GM21515 (cell line): ENCODE data around the gene TMEM132D.

Experiments
- ATAC-seq: cut with Tn5 transposase; IDR thresholded peaks from one replicate; pipeline ENCODE4 v1.9.1; 2021; ENCODE audit not compliant: unreplicated experiment

TMEM132D gene

DNA sequence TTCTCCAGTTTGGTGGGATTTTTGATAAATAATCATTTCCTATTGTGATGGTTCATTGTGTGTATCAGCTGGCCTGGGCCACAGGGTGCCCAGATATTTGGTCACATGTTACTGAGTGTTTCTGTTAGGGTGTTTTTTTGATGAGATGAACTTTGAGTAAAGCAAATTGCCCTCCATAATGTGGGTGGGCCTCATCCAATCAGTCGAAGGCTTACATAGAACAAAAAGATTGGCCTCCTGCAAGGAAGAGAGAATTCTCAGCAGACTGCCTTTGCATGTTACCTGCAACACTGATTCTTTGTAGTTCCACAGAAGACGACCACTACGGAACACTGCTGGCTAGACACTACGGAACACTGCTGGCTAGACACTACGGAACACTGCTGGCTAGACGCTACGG, 609.0 kb downstream of the TMEM132D start:
- ATAC-seq: no peak

DNA sequence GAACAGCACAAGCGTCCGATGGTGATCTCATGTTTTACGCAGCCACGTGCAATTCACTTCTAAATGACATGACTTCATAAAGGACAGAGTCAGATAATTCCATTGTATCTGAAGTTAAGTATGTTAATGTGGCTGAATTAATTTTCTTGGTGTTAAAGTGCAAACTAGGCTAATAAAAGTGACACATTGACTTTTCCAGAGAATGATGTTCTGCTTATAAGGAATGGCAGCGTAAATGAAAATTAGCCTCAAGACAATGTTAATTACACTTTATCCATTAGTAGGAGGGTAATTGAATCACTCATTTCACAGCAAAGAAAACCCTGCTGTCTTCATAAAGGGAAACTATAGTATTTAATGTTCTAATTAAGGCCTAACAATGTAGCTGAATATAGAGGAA, 624.1 kb downstream of the TMEM132D start:
- no peak for ATAC-seq

DNA sequence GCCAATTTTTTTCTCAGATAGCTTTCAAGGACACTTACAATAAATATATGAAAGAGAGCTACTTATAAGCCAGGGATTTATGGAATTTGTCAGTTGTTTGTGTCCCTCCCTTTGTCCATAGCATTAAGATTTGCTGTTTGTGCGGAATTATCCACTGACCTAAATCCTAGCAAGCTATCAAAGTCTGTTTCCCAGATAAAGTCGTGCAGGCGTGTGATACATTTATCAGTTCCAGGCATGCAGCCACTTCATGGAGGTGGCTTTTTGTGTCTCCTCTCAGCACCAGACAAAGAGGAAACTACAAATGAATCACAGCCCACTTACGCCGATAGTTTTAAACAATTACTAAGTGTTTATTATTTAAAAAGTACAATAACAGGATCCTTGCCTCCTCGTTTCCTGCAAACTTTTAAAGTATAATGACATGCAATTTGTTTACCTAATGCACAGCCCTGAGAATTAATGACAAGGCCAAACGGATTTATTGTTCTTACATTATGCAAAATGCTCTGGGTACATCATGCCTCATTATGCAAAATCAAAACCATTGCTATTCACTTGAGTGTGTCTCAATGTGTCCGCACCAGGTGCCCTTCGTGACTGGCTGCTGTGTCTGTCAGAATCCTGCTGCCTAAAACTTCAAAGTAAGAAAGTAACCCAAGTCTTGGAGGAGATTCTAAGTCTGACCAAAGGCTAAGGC, 627.3 kb downstream of the TMEM132D start:
- ATAC-seq: no peak

DNA sequence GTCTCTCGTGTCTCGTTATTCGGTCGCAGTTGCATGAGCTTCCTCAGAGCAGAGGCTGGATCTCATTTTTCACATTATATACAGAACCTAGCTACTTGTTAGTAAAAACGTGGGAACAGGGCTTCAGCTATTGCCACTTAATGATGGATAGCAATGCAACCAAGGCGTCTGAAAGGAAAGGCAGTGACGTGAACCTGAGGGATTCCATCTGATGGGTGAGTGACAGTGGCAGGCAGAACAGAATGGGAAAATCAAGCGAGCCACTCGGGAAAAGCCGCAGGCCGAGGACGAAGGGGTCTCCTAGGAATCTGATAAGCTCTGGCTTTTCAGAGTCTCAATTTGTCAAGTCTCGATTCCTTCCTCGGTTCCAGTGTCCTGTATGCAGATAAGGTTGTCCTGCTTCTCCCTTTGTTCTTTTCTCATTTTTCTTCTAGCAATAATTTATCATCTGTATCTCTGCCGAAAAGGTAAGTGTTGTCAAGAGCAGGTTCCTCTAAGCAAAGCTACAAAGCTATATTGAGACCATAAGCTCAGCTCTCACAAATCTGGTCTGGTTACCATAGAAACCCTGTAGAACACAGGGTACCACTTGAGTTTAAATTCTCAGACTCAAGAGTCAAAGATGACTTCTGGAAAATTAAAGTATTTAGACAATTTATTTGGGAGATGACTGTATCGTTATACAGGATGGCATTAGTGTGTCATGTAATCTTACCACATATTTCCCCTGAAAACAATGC, 633.9 kb downstream of the TMEM132D start:
- ATAC-seq: no peak

DNA sequence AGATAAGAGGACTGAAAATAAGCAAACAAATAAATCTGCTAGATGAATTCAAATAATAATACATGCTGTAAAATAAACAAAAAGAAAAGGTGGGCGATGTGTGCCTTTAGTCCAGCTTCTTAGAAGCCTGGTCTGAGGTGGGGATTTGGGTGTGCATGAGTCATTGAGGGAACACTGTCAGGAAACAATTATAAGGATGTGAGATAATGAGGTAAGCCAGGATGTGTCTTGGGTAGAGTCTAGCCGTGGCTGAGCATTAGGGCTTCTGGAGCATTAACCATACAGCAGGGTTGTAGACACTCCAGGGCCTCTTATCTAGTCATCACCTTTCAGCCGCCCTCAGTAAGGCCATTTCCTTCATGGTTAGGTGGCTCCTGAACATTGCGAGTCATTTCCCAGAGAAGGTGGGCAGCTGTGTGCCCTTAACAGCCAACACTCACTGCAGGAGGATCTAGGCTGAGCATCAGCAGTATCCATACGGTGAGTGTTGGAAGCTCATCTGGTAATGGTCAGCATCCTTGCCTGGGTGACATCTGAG, 645.0 kb downstream of the TMEM132D start:
- no peak for ATAC-seq

DNA sequence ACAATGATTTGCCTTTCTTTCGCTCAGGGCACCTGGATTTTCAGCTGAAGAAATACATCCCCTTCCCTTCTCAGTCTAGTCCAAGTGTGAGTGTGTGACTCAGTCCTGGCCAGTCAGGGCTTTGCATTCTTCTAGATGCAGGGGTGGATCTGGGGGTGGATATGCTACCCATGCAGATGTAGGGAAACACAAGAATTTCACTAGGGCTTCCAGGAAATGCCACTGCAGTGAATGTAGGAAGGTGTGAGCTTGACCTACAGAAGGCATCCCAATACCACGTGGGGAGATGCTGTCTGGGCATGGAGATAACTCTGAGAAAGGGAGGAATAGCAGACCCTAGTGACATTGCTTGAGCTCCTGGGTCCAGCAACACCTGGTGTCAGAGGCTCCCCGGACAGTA, 646.3 kb downstream of the TMEM132D start:
- ATAC-seq: no peak

DNA sequence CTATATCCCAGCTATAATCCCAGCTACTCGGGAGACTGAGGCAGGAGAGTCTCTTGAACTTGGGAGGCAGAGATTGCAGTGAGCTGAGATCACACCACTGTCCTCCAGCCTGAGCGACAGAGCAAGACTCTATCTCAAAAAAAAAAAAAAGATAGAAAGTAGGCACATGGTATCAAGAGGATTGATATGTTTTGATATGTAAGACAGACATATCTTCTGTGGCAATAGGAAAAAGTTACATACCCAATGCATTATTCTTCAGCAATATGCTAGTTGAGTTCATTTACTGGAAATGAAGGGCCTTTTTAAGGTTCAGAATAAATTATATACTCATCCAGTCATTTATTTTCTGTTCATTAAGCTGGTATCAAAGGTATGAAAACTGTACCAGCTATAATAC, 657.2 kb downstream of the TMEM132D start:
- ATAC-seq: no peak

DNA sequence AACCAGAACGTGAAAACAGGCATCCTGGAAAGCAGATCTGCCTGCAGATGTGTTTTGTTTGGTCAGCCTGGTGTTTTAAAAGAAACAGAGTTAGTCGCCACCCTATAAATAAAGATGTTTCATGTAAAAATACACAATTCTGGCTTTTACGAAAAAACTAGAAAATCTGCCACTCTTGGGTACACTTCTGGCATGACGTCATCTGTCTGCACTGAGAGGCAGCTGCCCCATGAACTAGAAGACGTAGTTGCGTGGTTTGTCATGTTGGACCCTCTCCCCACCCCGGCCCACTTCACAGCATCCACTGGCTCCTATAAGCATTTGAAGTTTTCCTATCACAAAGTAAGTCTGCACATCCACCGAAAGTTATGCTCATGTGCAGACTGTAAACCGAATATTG, 658.1 kb downstream of the TMEM132D start:
- ATAC-seq: no peak

DNA sequence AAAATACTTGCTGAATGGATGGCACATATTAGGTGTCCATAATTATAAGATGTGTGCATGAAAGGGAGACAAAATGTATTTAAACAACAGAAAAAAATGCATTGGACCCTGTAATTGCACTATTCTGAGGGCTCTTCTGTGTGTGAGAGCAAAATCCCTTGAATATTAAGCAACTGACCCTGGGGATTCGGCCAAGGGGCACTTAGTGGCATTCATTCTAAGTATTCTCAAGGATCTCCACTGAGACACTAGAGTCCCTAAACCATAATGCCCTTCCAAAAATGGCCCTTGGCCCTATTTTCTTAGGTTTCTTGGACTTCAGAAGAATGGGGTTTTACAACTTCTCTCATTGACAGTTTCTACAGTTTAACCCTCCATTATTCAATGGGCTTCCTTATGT, 662.0 kb downstream of the TMEM132D start:
- ATAC-seq: no peak

DNA sequence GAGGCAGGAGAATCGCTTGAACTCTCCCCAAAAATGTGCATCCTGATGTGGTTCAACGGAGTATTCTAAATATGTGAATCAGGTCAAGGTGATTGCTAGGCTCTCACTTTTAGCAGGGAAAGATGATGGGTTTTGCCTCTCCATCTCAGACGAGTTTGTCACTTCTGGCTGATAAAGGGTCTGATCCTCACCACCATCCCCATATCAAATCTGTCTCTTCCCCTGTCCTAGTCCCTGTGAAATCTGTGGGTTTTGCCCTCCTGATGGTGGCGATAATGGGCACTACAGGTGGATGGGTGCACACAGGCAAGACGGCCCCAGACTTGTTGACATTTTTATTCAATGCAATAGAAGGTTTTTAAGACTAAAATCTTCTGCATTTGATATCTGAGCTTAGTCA, 665.9 kb downstream of the TMEM132D start:
- no peak for ATAC-seq

DNA sequence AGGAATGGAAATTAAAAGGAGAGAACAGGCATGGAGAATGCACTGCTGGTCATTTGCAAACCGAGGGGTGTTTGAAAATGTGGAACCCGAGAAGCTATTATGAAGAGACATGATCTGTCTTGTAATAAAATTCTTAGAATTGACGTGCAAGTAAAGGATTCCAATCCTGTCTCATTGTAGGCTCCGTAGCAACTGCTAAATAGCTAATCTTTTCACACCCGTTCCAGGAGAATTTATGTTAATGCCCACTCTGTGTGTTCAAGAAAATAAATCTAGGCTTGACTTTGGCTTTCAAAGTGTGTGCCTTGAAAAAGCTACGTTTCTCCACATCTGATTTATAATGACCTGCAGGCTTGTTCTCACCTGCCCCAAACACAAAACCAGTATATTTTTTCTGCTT, 669.6 kb downstream of the TMEM132D start:
- no peak for ATAC-seq

DNA sequence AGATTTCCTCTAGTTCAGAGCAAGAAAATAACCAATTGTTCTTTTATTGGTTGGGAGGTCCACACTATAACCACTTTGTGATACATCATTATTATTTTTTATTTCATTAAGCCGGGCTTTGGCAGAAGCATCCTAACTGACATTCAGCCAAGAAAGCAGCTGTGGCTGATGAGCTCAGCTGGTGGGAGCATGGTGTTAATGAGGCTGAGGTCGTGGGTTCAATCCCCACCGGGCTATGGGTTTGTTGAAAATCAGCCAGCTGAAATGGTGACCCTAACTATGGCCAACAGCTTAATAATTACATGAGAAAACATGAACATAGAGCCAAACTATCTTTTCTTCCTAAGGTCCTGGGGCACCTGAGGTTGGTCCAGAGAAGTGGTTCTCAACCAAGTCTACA, 672.3 kb downstream of the TMEM132D start:
- no peak for ATAC-seq

DNA sequence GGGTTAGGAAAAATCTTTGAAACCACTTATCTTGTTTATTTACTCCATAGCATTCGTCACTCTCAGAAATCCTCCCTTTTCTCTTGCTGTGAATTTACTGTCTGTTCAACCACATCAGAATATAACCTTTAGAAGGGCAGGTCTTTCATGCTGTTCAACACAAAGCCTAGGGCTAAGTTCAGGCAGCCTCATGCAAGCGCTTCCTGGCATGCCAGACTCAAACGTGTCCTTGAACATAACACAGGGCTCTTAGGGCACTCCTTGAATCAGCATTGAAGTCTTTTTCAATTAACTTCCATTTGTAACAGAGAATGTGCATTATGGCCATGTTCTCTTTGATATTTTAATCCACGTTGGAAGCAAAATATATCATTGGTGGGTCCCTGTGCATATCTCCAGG, 672.8 kb downstream of the TMEM132D start:
- ATAC-seq: no peak

DNA sequence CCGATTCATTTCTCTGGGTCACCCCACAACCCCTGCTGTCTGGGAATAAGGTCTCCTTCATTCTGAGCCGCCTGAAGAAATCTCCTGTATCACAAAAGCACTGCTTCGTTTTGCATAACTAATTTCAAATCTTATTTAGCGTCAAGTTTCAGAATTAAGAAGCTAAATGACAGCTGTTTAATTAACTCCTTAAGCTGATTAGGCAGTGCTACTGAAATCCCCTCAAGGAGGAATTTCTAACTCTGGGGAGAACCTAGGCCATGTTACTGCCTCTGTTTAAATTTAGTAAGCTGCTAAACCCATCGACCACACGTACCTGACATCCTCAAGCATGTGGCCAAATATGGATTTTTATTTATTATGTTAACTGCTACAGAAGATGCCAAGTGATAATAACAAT, 677.0 kb downstream of the TMEM132D start:
- ATAC-seq: no peak

DNA sequence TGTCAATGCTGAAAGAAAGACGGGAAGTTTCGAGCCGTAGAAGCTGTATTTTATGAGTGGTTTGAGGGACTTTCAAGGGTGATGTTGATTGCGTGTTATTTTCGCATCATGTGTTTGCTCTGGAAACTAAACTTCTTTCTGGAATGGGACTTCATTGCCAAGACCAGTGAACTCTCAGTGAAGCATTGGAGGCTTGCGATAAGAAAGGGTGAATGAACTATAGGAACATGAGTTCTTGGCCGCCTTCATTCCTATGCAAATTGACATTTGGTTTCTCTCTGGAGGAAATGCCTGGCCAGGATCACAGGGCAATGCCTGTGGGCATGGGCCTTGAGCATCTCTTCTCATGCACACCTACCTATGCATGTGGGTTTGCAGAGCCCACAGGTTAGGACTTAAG, 677.8 kb downstream of the TMEM132D start:
- ATAC-seq: no peak

DNA sequence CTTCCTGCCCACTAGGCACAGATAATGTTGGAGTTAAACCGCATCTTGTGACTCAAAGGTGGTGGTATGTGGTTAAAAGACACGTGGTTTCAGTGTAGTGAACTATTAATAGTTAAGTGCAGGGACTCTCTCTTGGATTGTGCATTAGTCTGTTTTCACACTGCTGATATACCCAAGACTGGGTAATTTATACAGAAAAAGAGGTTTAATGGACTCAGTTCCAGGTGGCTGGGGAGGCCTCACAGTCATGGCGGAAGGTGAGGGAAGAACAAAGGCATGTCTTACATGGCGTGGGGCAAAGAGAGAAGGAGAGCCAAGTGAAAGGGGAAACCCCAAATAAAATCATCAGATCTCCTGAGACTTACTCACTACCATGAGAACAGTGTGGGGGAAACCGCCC, 688.3 kb downstream of the TMEM132D start:
- ATAC-seq: no peak

DNA sequence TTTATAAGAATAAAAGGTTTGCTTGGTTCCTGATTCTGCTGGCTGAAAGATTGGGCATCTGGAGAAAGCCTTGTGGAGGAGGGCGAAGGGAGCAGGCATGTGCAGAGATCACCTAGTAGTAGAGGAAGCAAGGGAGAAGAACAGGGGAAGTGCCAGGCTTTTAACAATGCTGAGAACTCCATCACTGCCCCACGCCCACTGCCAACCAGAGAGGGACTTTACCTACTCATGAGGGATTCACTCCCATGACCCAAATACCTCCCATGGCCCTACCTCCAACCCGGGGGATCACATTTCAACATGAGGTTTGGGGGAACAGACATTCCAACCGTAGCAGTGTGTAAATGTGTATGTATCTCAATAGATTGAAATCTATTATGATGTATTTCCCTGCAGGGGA, 690.3 kb downstream of the TMEM132D start:
- ATAC-seq: no peak

DNA sequence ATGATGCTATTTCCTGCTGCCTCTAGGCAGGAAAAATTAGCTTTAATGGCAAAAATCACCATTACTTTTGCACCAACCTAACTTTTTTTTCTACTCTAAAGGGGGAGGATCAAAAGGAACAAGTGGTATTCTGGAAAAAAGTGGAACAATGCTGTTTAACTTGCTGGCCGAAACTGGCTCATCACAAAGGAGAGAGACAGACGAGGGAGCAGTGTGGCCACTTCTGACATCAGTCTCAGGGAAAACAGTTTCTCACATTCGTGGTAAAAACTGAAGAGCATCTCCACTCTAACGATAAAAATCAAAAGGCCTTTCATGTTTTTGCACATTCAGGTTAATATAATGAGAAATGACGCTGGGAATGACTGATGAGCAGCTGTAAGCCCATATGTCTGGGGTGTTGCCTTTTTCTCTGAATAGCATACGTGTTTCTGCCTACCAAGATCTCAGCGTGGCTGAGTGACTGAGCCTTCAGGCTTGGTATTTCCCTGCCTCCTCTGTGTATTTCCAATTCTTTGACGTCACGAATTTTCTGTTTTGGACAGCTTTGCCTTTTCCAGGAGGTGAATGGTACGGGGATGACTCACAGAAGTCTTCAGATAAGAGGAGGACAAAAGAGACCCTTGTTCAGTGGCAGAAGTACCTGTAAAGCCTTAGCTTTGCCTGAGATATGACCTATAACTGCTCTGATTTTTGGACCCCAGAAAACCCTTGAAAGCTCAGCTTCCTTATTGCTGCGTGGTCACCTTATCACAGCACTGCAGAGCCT, 691.8 kb downstream of the TMEM132D start:
- ATAC-seq: no peak

DNA sequence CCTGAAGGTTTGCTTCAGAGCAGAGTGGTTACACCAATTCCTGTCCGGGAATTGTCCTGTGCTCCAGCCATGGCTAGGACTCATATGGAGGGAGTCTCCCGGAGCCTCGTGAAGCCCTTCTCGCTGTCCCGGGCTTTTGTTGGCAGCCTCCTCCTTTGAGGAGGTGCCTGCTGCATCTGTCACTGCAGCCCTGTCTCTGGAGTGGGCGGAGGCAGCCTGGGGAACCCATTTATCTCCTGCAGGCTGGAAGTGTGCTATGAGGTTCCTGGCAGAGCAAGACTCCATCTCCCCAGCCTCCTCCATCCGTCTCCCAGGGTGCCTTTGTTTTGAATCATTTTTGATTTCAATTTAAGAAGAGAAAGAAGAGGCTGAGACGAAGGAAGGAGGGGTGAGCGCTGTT, 695.3 kb downstream of the TMEM132D start:
- no peak for ATAC-seq

DNA sequence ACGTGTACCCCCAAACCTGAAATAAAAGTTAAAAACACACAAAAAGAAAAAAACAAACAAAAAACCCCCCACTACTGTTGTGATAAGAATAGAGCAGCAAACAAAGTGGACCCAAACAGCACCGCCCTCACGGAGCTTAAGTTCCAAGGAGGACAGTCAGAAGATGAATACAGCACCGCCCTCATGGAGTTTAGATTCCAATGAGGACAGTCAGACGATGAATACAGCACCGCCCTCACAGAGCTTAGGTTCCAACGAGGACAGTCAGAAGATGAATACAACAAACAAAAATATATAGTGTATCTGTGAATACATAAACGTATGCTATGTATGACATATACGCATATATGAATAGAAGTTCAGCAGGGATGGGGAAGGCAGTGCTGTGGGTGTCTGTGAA, 696.7 kb downstream of the TMEM132D start:
- ATAC-seq: no peak

DNA sequence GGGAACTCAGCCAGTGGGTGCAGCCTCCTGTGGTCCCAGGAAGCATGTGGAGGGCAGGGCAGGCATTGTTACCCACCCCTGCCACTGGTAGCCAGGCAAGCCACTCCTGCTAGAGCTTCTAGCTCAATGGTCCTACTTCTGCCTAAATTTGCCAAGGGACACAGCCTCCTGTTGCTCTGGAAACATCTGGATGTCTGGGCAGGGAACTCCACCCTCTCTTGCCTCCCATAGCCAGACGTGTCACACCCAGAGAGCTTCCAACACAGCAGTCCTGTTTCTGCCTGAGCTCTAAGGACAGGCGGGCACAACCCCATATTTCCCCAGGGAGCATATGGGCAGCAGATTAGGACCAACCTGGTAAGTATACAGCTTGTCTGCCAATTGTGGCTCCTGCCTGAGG, 700.4 kb downstream of the TMEM132D start:
- ATAC-seq: no peak
